Trophoblast cell (in vitro differentiated cells and primary cell): Measurements from ENCODE around the gene SLIRP.

Experiments
- DNase-seq, 2 donors: peaks; one replicate each; pipeline ENCODE4 v3.0.0-alpha.2; 2016
- H2AFZ ChIP-seq: 2 replicates; pipeline ENCODE4 v1.6.1; 2013; ENCODE audit warnings: low read length, moderate library complexity, mild to moderate bottlenecking; ENCODE audit not compliant: insufficient read depth, poor library complexity
- H2AK5ac ChIP-seq: 2 replicates; pipeline ENCODE4 v1.6.1; 2013; ENCODE audit warnings: mild to moderate bottlenecking, low read length
- H2BK120ac ChIP-seq: 2 replicates; pipeline ENCODE4 v1.6.1; 2013; ENCODE audit warnings: low read length, mild to moderate bottlenecking, moderate library complexity; ENCODE audit not compliant: insufficient read depth, poor library complexity
- H2BK12ac ChIP-seq: 2 replicates; pipeline ENCODE4 v1.6.1; 2013; ENCODE audit warnings: mild to moderate bottlenecking, low read length, moderate library complexity
- H2BK5ac ChIP-seq: 2 replicates; pipeline ENCODE4 v1.6.1; 2013; ENCODE audit warnings: low read length, low read depth, moderate library complexity, mild to moderate bottlenecking; ENCODE audit not compliant: poor library complexity
- H3K14ac ChIP-seq: 2 replicates; pipeline ENCODE4 v1.6.1; 2013; ENCODE audit warnings: mild to moderate bottlenecking, low read length
- H3K18ac ChIP-seq: 2 replicates; pipeline ENCODE4 v1.6.1; 2013; ENCODE audit warnings: mild to moderate bottlenecking, low read length
- H3K23ac ChIP-seq: 2 replicates; pipeline ENCODE4 v1.6.1; 2013; ENCODE audit warnings: low read length
- H3K27ac ChIP-seq: 2 replicates; pipeline ENCODE4 v1.5.1; 2013; ENCODE audit warnings: low read depth, mild to moderate bottlenecking, inconsistent platforms, low read length, moderate library complexity
- H3K27me3 ChIP-seq: 2 replicates; pipeline ENCODE4 v1.6.1; 2013; ENCODE audit warnings: inconsistent platforms, mild to moderate bottlenecking, low read length, moderate library complexity; ENCODE audit not compliant: insufficient read depth
- H3K36me3 ChIP-seq, 2 experiments: 1 replicate in 1 of 2; 2 replicates in 1 of 2; pipeline ENCODE4 v1.6.1; 2013; ENCODE audit warnings: low read length in 2 of 2, mild to moderate bottlenecking in 2 of 2, moderate library complexity in 1 of 2; ENCODE audit not compliant: insufficient read depth in 2 of 2, control insufficient read depth in 1 of 2
- H3K4ac ChIP-seq: 2 replicates; pipeline ENCODE4 v1.6.1; 2013; ENCODE audit warnings: low read depth, mild to moderate bottlenecking, low read length, moderate library complexity
- H3K4me1 ChIP-seq, 2 experiments: 1 replicate in 1 of 2; 2 replicates in 1 of 2; pipeline ENCODE4 v1.6.1; 2013; ENCODE audit warnings: low read length in 2 of 2, mild to moderate bottlenecking in 2 of 2, moderate library complexity in 1 of 2; ENCODE audit not compliant: insufficient read depth in 2 of 2, control insufficient read depth in 1 of 2
- H3K4me2 ChIP-seq: 2 replicates; pipeline ENCODE4 v1.6.1; 2013; ENCODE audit warnings: inconsistent platforms, mild to moderate bottlenecking, low read length, moderate library complexity
- H3K4me3 ChIP-seq: 2 replicates; pipeline ENCODE4 v1.5.1; 2013; ENCODE audit warnings: mild to moderate bottlenecking, low read depth, low read length, inconsistent platforms
- H3K79me1 ChIP-seq: one replicate; pipeline ENCODE4 v1.6.1; 2013; ENCODE audit warnings: low read length
- H3K79me2 ChIP-seq: 2 replicates; pipeline ENCODE4 v1.6.1; 2013; ENCODE audit warnings: low read length, mild to moderate bottlenecking; ENCODE audit not compliant: control insufficient read depth, insufficient read depth, poor library complexity
- H3K9ac ChIP-seq: 2 replicates; pipeline ENCODE4 v1.6.1; 2013; ENCODE audit warnings: mild to moderate bottlenecking, low read length
- H3K9me3 ChIP-seq: 2 replicates; pipeline ENCODE4 v1.6.1; 2013; ENCODE audit warnings: low read depth, mild to moderate bottlenecking, control low read depth, inconsistent platforms, low read length; ENCODE audit not compliant: insufficient read depth
- H4K12ac ChIP-seq: 2 replicates; pipeline ENCODE4 v1.6.1; 2013; ENCODE audit warnings: low read depth, mild to moderate bottlenecking, low read length, moderate library complexity
- H4K8ac ChIP-seq: 2 replicates; pipeline ENCODE4 v1.6.1; 2013; ENCODE audit warnings: low read depth, mild to moderate bottlenecking, low read length, moderate library complexity
- H4K91ac ChIP-seq: one replicate; pipeline ENCODE4 v1.6.1; 2013; ENCODE audit warnings: low read depth, mild to moderate bottlenecking, low read length, moderate library complexity
- WGBS: extraction: QIAGEN DNeasy Blood & Tissue Kit; methylation state at CpG from one replicate; pipeline ENCODE4 v1.1.7; 2013; ENCODE audit warnings: missing lambda C conversion rate; ENCODE audit not compliant: insufficient read length, insufficient coverage; ENCODE audit errors: extremely low coverage; 5-methylcytosine and 5-hydroxymethylcytosine counted together

The SLIRP gene

GRCh38 chr14:77752266-77752665 is 44.4 kb downstream of the SLIRP start:
- no peak overlapping the region for H2AFZ ChIP-seq
- no peak overlapping the region for H3K4me3 ChIP-seq
- H3K4me1 ChIP-seq, result no peaks in the 10 kb centered on the region
- H2BK120ac ChIP-seq, result no peak overlapping the region
- no peaks in the 10 kb centered on the region for H3K79me1 ChIP-seq
- H2AK5ac ChIP-seq, result no peak overlapping the region
- no peaks in the 10 kb centered on the region for H3K79me2 ChIP-seq
- DNase-seq, result no peak
- no peak overlapping the region for H4K8ac ChIP-seq
- H2BK5ac ChIP-seq, result no peak overlapping the region
- H3K4me2 ChIP-seq, result no peak overlapping the region
- H3K27ac ChIP-seq, result no peak overlapping the region
- H2BK12ac ChIP-seq, result no peak overlapping the region
- no CpG with 5 or more reads among the region's 2 CpGs for WGBS
- no peak overlapping the region for H3K9ac ChIP-seq
- H3K36me3 ChIP-seq, result peaks cover 24 to 25% of the 10 kb centered on the region in 2 experiments
- no peaks in the 10 kb centered on the region for H3K27me3 ChIP-seq
- no peak overlapping the region for H3K4ac ChIP-seq
- H3K18ac ChIP-seq, result no peak overlapping the region
- no peak overlapping the region for H3K14ac ChIP-seq
- no peak overlapping the region for H4K91ac ChIP-seq
- H4K12ac ChIP-seq, result no peak overlapping the region
- no peaks in the 10 kb centered on the region for H3K9me3 ChIP-seq
- H3K23ac ChIP-seq, result no peak overlapping the region

GRCh38 chr14:77752799-77753516 is 45.1 kb downstream of the SLIRP start:
- H3K9ac ChIP-seq, result no peak overlapping the region
- H2BK12ac ChIP-seq, result no peak overlapping the region
- WGBS, result no CpG with 5 or more reads among the region's 3 CpGs
- no peak overlapping the region for H3K4me2 ChIP-seq
- no peak overlapping the region for H4K91ac ChIP-seq
- H2AFZ ChIP-seq, result no peak overlapping the region
- no peak overlapping the region for H2BK5ac ChIP-seq
- no peaks in the 10 kb centered on the region for H3K4me1 ChIP-seq
- H4K8ac ChIP-seq, result no peak overlapping the region
- no peak overlapping the region for H3K18ac ChIP-seq
- peaks cover 18 to 19% of the 10 kb centered on the region in 2 experiments for H3K36me3 ChIP-seq
- H3K4me3 ChIP-seq, result no peak overlapping the region
- no peak overlapping the region for H3K27ac ChIP-seq
- H3K4ac ChIP-seq, result no peak overlapping the region
- H4K12ac ChIP-seq, result no peak overlapping the region
- H2BK120ac ChIP-seq, result no peak overlapping the region
- no peaks in the 10 kb centered on the region for H3K27me3 ChIP-seq
- no peak overlapping the region for H3K23ac ChIP-seq
- DNase-seq, result no peak
- no peaks in the 10 kb centered on the region for H3K79me2 ChIP-seq
- no peak overlapping the region for H2AK5ac ChIP-seq
- no peaks in the 10 kb centered on the region for H3K79me1 ChIP-seq
- H3K9me3 ChIP-seq, result no peaks in the 10 kb centered on the region
- no peak overlapping the region for H3K14ac ChIP-seq

- Histone ChIP-seq H3K4ac (peak within 1 kb of the TSS; percentile 25), H3K27me3 (no peaks in the 10 kb centered on the region), H3K9me3 (no peaks in the 10 kb centered on the region), H3K27ac (peak within 1 kb of the TSS; percentile 48), H2AFZ (peak within 1 kb of the TSS; percentile 62), H3K18ac (peak within 1 kb of the TSS; percentile 21), H3K4me2 (peak within 1 kb of the TSS; percentile 96), H3K4me3 (peak within 1 kb of the TSS; percentile 94), H3K79me1 (peaks cover 4% of the 10 kb centered on the region), H3K23ac (no peak within 1 kb of the TSS), H2BK120ac (peak within 1 kb of the TSS; percentile 27), H2BK12ac (no peak within 1 kb of the TSS), H3K36me3 (peaks cover 2 to 3% of the 10 kb centered on the region in 2 experiments), H2BK5ac (peak within 1 kb of the TSS; percentile 19), H3K9ac (peak within 1 kb of the TSS; percentile 96), H4K8ac (peak within 1 kb of the TSS; percentile 72), H4K12ac (peak within 1 kb of the TSS; percentile 80), H4K91ac (peak within 1 kb of the TSS; percentile 68), H2AK5ac (peak within 1 kb of the TSS; percentile 8), H3K14ac (peak within 1 kb of the TSS; percentile 30), H3K79me2 (peaks cover 4% of the 10 kb centered on the region), H3K4me1 (no peaks in the 10 kb centered on the region)
- WGBS, result no CpG with 5 or more reads among the region's 60 CpGs
- DNase-seq, result peak; percentile 62 to 92
Observed at GRCh38 chr14:77760381-77761204, 52.7 kb downstream of the SLIRP start, which contains the start of gene SNW1. Gene SNW1 (minus strand): TSS chr14:77761156. CDS start chr14:77761127, 29 bp downstream.

GRCh38 chr14:77761205-77761931 is 53.5 kb downstream of the SLIRP start:
- no CpG with 5 or more reads among the region's 24 CpGs for WGBS
- peak overlapping the region; percentile 68 for H3K4me2 ChIP-seq

More at GRCh38 chr14:77761205-77761931, 53.5 kb downstream of the SLIRP start:
- Histone ChIP-seq H3K27ac (no peak overlapping the region), H2AFZ (peak overlapping the region; percentile 25), H3K4ac (no peak overlapping the region), H3K23ac (no peak overlapping the region), H4K91ac (no peak overlapping the region), H3K4me3 (peak overlapping the region; percentile 47), H2AK5ac (no peak overlapping the region), H2BK5ac (no peak overlapping the region), H3K27me3 (no peaks in the 10 kb centered on the region), H3K79me1 (peaks cover 4% of the 10 kb centered on the region), H3K14ac (no peak overlapping the region), H3K18ac (no peak overlapping the region), H2BK120ac (no peak overlapping the region), H3K4me1 (no peaks in the 10 kb centered on the region), H3K36me3 (peaks cover 0 to 2% of the 10 kb centered on the region in 2 experiments), H3K9ac (peak overlapping the region; percentile 41), H3K9me3 (no peaks in the 10 kb centered on the region), H2BK12ac (no peak overlapping the region), H3K79me2 (peaks cover 4% of the 10 kb centered on the region), H4K8ac (peak overlapping the region; percentile 12), H4K12ac (no peak overlapping the region)
- peak in 1 of 2 donors; percentile 99 for DNase-seq
